22Rv1 (cell line): ENCODE results near the gene ZSWIM9.
"Not testable (repeated sequence)": the region's sequence is repeated elsewhere in the genome, so short reads cannot be mapped to it uniquely, and the experiment has no call there.

Source experiments
- H3K27ac ChIP-seq: fragments of 450-650 bp; 2 replicates; pipeline ENCODE4 v1.5.1; 2017
- ZFX ChIP-seq: fragments of 450-650 bp; IDR thresholded peaks from 2 replicates; pipeline ENCODE4 v1.6.1; 2017; ENCODE audit warnings: antibody characterized with exemption, borderline replicate concordance
- TF ChIP-seq, protein P1 (sequence below): fragments of 450-650 bp; IDR thresholded peaks from 2 replicates; pipeline ENCODE4 v1.5.1; 2017; ENCODE audit warnings: mild to moderate bottlenecking

Gene ZSWIM9

DNA sequence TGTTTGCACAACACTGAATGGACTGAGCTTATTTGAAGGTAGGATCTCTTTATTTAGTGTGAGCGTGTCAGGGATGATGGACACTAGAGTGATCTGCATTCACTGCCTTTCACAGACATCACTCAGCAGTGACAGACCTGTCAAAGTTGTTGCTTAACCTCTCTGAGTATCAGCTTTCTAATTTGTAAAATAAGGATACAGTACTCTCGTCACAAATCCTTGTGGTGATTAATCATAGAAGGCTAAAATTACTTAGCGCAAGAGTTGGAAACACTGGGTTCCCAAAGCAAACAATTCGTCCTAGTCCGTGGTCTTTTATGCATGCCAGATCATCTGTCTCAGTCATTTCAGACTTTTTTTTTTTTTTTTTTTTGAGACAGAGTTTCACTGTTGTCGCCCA is 68.6 kb downstream of the ZSWIM9 start:
- H3K27ac ChIP-seq, result no peak overlapping the region
- TF ChIP-seq, protein P1, sequence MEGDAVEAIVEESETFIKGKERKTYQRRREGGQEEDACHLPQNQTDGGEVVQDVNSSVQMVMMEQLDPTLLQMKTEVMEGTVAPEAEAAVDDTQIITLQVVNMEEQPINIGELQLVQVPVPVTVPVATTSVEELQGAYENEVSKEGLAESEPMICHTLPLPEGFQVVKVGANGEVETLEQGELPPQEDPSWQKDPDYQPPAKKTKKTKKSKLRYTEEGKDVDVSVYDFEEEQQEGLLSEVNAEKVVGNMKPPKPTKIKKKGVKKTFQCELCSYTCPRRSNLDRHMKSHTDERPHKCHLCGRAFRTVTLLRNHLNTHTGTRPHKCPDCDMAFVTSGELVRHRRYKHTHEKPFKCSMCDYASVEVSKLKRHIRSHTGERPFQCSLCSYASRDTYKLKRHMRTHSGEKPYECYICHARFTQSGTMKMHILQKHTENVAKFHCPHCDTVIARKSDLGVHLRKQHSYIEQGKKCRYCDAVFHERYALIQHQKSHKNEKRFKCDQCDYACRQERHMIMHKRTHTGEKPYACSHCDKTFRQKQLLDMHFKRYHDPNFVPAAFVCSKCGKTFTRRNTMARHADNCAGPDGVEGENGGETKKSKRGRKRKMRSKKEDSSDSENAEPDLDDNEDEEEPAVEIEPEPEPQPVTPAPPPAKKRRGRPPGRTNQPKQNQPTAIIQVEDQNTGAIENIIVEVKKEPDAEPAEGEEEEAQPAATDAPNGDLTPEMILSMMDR, result no peak
- no peak for TF ChIP-seq ZFX

DNA sequence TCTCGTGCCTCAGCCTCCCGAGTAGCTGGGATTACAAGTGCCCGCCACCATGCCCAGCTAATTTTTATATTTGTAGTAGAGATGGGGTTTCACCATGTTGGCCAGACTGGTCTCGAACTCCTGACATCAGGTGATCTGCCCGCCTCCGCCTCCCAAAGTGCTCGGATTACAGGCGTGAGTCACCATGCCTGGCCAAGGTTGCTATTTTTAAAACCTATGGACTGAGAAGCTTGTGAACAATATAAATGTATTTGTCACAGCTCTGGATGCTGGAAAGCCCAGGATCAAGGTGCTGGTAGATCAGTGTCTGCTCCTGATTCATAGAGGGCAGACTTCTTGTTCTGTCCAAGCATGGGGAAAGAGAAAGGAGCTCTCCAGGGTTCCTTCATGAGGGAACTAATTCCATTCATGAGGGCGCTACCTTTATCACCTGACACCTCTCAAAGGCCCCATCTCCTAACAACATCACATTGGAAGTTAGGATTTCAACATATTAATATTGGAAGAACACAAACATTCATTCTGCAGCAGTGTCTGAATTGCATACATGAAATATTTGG is 69.2 kb downstream of the ZSWIM9 start:
- TF ChIP-seq, protein P1, result no peak
- TF ChIP-seq ZFX, result no peak
- H3K27ac ChIP-seq, result no peak overlapping the region

DNA sequence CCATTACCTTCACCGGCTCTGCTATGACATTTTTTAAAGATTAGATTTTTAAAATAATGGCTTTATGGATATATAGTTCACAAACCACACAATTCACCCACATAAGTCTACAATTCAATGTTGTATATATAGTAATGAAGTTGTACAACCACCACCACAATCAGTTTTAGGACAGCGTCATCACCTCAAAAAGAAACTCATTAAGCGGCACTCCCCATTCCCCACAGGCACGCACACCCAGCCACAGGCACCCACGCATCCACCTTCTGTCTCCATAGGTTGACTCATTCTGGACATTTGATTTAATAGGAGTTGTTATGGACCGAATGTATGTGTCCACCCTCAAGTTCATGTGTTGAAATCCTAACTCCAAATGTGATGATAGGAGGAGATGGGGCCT is 71.3 kb downstream of the ZSWIM9 start:
- H3K27ac ChIP-seq, result not testable (repeated sequence)

DNA sequence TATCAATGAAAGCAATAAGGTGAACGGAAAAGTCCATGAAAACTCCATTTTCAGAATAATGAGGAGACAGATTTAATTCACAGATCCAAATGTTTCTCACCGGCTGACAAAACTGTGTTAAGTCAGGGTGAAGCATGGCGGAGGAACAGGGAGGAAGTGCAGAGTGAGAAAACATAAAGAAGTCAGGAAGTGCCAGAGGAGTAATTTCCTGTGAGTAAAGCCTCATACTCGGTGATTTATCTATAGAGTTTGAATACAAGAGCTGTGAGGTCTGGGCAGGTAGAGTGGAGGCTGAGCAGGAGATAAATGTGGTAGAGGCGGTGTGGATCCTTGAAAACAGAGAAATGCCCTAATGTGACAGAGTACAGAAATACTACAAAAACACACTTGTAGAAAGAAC is 73.8 kb downstream of the ZSWIM9 start:
- no peak overlapping the region for H3K27ac ChIP-seq
- no peak for TF ChIP-seq ZFX
- TF ChIP-seq, protein P1, result no peak

DNA sequence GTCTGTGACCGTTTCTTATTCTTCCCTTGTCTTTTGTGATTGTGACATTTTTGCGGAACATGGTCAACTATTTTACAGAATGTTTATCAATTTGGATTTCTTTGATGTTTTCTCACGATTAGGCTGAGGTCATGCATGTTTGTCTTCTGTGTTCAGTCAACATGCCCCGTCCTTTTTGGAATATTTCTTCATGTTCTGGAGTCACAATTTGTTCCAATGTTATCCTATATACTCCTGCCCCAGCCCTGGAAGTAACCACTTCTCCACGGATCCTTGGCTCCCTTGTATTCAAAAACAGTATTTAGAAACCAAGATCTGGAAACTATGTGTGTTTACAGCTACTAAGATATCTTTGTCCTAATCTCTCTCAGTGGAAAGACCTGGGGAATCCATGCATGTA is 75.6 kb downstream of the ZSWIM9 start:
- no peak for TF ChIP-seq ZFX
- TF ChIP-seq, protein P1, result no peak
- no peak overlapping the region; the same call in 1 of the 2 replicates for H3K27ac ChIP-seq

DNA sequence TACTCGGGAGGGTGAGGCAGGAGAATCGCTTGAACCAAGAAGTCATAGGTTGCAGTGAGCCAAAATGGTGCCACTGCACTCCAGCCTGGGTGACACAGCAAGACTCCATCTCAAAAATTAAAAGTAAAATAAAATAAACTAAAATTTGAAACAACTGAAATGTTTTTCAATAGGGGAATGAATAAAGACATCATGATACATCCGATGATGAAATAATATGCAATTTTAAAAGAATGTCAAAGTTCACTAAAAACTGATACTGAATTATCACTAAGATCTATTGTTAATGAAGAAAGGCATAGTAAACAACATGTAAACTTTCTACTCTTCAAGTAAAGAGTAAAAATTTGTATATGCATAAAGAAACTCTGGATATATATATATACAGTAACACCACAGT is 76.7 kb downstream of the ZSWIM9 start:
- H3K27ac ChIP-seq, result no peak overlapping the region
- TF ChIP-seq ZFX, result no peak
- TF ChIP-seq, protein P1, result no peak
